ENCODE data around the gene GPR26.

- no peak for TF ChIP-seq POLR2A (IDR thresholded peaks at IDR 0.05)
- no peak for TF ChIP-seq CTCF (IDR thresholded peaks at IDR 0.05)
Observed at GRCh38 chr10:123703195-123703790, 37.1 kb downstream of the GPR26 start.
